ENCODE data around the gene JSRP1.
A peak's percentile ranks its signal among the peaks of the same experiment; 100 is the strongest.

Gene JSRP1

DNA sequence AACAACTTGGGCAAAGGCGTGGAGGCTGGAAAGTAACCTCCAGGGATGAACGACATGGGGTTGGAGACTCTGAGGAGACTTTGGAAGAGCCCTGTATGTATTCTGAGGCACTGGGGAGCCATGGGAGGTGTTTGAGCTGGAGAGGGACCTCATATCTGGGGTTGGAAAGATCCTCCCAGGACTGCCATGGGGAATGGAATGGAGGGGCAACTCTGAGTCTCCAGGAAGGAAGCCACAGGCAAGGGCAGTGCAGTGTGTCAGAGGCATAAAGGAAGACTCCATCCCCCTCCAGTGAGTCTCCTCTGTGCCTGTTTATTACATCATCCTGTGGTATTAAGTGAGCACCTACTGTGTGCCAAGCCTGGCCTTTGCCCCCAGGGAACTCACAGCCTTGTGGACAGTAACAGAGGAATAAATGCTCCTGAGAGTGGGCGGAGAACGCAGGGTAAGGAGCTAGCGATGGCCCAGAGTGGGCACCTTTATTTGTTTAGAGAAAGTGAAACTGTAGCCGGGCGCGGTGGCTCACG lies 18.0 kb upstream of the JSRP1 start:
- H3K9ac ChIP-seq (ENCODE audit: low read depth in 1 of 2, low read length in 2 of 2): peak overlapping the region in 1 of 2 donors; percentile 34

DNA sequence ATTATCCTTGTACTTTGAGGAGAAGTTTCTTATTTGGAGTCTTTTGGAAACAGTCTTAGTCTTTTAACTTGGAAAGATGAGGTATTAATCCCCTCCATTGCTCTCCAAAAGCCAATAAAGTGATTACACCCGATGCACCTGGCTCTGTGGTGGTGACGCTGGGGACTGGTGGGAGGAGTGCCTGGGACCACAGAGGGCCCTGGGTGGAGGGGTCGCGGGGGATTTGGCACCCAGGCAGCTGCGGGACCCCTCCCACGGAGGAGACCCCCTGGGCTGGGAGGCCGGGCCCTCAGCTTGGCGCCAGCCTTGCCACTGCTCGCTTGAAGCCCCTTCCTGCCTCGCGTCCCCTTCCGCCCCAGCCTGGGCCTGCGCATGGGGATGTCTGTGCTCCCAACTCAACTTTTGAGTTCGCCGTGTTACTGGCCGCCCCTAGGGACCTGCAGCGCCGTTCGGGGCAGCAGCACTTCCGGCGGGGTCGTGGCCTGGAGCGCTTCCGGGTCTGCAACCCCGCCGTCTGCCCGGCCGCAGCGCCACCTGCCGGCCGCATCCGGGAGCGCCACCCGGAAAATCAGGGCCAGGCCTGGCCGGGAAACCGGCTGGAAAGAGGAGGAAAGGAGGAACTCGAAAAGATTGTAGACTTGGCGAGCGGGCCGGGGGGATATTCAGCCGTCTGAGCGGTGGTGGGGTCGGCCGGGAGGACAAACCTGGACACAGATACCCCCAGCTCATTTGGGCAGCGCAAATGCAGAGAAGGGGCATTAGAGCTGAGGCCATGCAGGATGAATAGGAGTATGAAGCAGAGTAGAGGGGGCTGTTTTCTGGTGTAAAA lies 17.4 kb upstream of the JSRP1 start:
- H3K4me1 ChIP-seq (ENCODE audit: control insufficient read depth in 2 of 2, insufficient read depth in 2 of 2, low read length in 2 of 2): peaks cover 36 to 52% of the 10 kb centered on the region in 2 donors

More for the DNA sequence above, 18.0 kb upstream of the JSRP1 start:
- no peaks in the 10 kb centered on the region for H3K27me3 ChIP-seq (ENCODE audit: control insufficient read depth in 2 of 2, insufficient read depth in 2 of 2, low read length in 2 of 2)
- peaks cover 36 to 53% of the 10 kb centered on the region in 2 donors for H3K4me1 ChIP-seq (ENCODE audit: control insufficient read depth in 2 of 2, insufficient read depth in 2 of 2, low read length in 2 of 2)
- H3K27ac ChIP-seq (ENCODE audit: low read depth in 2 of 2, low read length in 2 of 2): peak overlapping the region; percentile 78 to 82
- no peaks in the 10 kb centered on the region for H3K9me3 ChIP-seq (ENCODE audit: control insufficient read depth in 2 of 2, low read length in 2 of 2)
- peak overlapping the region in 1 of 2 donors; percentile 15 for H3K4me3 ChIP-seq (ENCODE audit: low read length in 2 of 2)
- peaks cover 11 to 16% of the 10 kb centered on the region in 2 donors for H3K36me3 ChIP-seq (ENCODE audit: control insufficient read depth in 2 of 2, insufficient read depth in 2 of 2, low read length in 2 of 2)

DNA sequence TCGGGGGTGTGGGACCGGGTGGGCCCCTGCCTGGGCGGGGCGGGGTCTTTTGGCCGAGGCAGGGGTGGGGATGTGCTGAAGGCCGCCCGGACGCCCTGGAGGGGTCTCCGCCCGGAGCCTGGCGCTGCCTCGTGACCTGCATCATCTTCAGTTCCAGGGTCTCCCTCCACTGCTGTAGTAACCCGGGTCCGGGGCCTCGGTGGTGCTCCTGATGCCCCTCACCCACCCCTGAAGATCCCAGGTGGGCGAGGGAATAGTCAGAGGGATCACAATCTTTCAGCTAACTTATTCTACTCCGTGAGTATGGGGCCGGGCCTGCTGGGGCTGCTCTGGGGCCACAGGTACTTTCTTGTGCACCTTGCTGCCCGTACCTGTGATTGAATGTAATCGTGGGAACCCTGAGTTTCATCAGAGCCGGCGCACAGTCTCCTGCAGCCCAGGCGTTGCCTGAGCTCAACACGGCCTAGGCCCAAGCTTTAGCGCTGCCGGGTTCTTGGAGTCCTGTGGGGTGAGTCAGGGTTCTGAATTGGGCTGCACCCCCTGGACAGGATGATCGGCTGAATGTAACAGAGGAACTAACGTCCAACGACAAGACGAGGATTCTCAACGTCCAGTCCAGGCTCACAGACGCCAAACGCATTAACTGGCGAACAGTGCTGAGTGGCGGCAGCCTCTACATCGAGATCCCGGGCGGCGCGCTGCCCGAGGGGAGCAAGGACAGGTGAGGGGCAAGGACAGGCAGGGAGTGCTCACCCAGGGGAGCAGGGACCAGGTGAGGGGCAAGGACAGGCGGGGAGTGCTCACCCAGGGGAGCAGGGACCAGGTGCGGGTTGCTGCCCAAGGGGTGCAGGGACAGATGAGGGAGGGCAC lies 15.3 kb upstream of the JSRP1 start:
- Histone ChIP-seq H3K27ac (ENCODE audit: low read depth in 2 of 2, low read length in 2 of 2) (peak overlapping the region; percentile 97 to 99), H3K4me1 (ENCODE audit: control insufficient read depth in 2 of 2, insufficient read depth in 2 of 2, low read length in 2 of 2) (peaks cover 42 to 56% of the 10 kb centered on the region in 2 donors), H3K9ac (ENCODE audit: low read depth in 1 of 2, low read length in 2 of 2) (peak overlapping the region; percentile 70 to 99), H3K36me3 (ENCODE audit: control insufficient read depth in 2 of 2, insufficient read depth in 2 of 2, low read length in 2 of 2) (peaks cover 11 to 16% of the 10 kb centered on the region in 2 donors), H3K9me3 (ENCODE audit: control insufficient read depth in 2 of 2, low read length in 2 of 2) (no peaks in the 10 kb centered on the region), H3K4me3 (ENCODE audit: low read length in 2 of 2) (peak overlapping the region; percentile 91 to 98), H3K27me3 (ENCODE audit: control insufficient read depth in 2 of 2, insufficient read depth in 2 of 2, low read length in 2 of 2) (no peaks in the 10 kb centered on the region)

More for the DNA sequence above, 17.4 kb upstream of the JSRP1 start:
- Histone ChIP-seq H3K27ac (ENCODE audit: low read depth in 2 of 2, low read length in 2 of 2) (peak overlapping the region; percentile 78 to 82), H3K4me3 (ENCODE audit: low read length in 2 of 2) (peak overlapping the region in 1 of 2 donors; percentile 48), H3K27me3 (ENCODE audit: control insufficient read depth in 2 of 2, insufficient read depth in 2 of 2, low read length in 2 of 2) (no peaks in the 10 kb centered on the region), H3K36me3 (ENCODE audit: control insufficient read depth in 2 of 2, insufficient read depth in 2 of 2, low read length in 2 of 2) (peaks cover 11 to 16% of the 10 kb centered on the region in 2 donors), H3K9ac (ENCODE audit: low read depth in 1 of 2, low read length in 2 of 2) (peak overlapping the region in 1 of 2 donors; percentile 65), H3K9me3 (ENCODE audit: control insufficient read depth in 2 of 2, low read length in 2 of 2) (no peaks in the 10 kb centered on the region)

DNA sequence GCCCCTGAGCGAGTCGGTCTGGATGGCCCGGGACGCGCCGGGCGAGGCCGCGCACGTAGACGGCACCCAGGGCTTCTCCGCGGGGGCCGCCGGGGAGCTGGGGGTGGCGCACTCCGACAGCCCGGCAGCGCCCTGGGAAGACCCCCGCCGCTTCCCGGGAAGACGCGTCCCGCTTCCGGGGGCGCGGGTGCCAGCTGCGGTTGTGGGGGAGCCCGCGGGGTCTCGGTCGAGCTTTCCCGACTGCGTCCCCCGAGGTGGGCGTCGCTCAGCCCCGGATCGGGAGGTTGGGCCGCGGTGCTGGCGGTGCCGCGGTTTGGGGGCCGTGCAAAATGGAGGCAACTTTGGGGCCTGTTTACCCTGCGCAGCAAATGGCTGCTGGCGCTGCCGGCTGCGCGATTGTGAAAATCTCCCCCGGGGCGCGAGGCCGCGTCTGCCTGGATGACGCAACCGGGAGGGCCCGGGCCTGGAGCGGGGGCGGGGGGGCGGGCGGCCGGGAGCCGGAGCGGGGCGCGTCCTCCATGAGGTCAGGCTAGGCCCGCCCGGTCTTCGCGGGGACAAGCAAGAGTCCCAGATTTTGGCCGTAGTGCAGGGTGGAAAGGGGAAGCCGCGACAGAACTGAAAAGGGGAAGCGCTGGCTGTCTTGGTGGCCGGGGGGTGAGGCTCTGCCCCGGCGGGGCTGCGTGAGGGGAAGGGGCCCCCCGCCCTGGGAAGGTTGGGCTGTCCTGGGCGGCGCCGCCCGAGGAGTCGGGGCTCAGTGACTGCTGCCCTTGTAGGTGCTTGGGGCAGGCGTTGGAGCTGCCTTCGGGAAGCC lies 14.4 kb upstream of the JSRP1 start:
- H3K4me3 ChIP-seq (ENCODE audit: low read length in 2 of 2): peak overlapping the region; percentile 91 to 98
- no peaks in the 10 kb centered on the region for H3K27me3 ChIP-seq (ENCODE audit: control insufficient read depth in 2 of 2, insufficient read depth in 2 of 2, low read length in 2 of 2)
- no peaks in the 10 kb centered on the region for H3K9me3 ChIP-seq (ENCODE audit: control insufficient read depth in 2 of 2, low read length in 2 of 2)
- peaks cover 46 to 52% of the 10 kb centered on the region in 2 donors for H3K4me1 ChIP-seq (ENCODE audit: control insufficient read depth in 2 of 2, insufficient read depth in 2 of 2, low read length in 2 of 2)
- H3K9ac ChIP-seq (ENCODE audit: low read depth in 1 of 2, low read length in 2 of 2): peak overlapping the region; percentile 91 to 99
- peaks cover 11 to 16% of the 10 kb centered on the region in 2 donors for H3K36me3 ChIP-seq (ENCODE audit: control insufficient read depth in 2 of 2, insufficient read depth in 2 of 2, low read length in 2 of 2)
- H3K27ac ChIP-seq (ENCODE audit: low read depth in 2 of 2, low read length in 2 of 2): peak overlapping the region; percentile 97 to 99

DNA sequence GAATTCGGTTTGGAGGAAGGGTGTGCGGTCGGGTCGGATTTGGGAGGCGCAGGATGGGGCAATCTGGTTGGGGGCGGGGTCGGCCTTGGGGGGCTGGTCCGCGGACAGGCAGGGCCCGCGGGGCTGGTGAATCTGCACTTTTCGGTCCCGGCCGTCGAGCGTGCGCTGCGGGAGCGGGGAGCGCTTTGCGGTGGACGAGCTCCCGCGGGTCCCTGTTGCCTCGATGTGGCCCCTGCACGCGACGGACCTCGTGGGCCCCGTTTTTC lies 13.9 kb upstream of the JSRP1 start:
- no peaks in the 10 kb centered on the region for H3K9me3 ChIP-seq (ENCODE audit: control insufficient read depth in 2 of 2, low read length in 2 of 2)
- H3K36me3 ChIP-seq (ENCODE audit: control insufficient read depth in 2 of 2, insufficient read depth in 2 of 2, low read length in 2 of 2): peaks cover 11 to 16% of the 10 kb centered on the region in 2 donors
- H3K4me3 ChIP-seq (ENCODE audit: low read length in 2 of 2): peak overlapping the region; percentile 91 to 98
- H3K4me1 ChIP-seq (ENCODE audit: control insufficient read depth in 2 of 2, insufficient read depth in 2 of 2, low read length in 2 of 2): peaks cover 40 to 47% of the 10 kb centered on the region in 2 donors
- H3K9ac ChIP-seq (ENCODE audit: low read depth in 1 of 2, low read length in 2 of 2): peak overlapping the region; percentile 91 to 99
- H3K27me3 ChIP-seq (ENCODE audit: control insufficient read depth in 2 of 2, insufficient read depth in 2 of 2, low read length in 2 of 2): no peaks in the 10 kb centered on the region
- H3K27ac ChIP-seq (ENCODE audit: low read depth in 2 of 2, low read length in 2 of 2): peak overlapping the region; percentile 97 to 99

DNA sequence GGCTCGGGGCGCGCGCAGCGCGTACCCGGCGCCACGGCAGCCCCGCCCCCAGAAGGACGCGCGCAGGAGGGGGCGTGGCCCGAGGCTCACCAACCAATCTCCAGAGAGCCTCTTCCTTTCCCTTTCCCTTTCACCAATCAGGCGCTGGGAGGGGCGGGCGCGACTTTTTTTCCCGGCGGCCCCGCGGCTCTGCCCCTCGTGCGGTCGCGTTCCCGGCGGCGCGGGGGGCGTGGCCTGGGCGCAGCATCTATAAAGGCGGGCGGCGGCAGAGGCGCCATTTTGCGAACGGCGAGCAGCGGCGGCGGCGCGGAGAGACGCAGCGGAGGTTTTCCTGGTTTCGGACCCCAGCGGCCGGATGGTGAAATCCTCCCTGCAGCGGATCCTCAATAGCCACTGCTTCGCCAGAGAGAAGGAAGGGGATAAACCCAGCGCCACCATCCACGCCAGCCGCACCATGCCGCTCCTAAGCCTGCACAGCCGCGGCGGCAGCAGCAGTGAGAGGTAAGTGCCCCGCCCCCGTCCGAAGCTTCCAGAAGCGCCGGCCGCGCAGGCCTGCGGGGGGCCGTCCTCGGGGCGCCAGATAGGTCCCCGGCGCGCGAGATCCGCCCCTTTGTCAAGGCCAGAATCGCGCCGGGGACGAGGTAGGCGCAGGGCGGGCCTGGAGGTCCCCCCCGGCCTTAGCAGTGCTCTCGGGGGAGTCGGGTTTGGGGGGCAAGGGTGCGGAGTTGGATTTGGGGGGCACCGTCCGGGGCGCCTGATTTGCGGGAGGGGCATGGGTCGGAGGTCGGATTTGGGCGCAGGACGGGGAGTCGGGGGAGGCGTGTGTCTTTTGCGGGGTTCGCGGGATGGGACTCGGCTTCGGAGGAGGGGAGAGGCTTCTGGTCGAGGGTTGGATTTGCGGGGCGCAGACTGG lies 13.3 kb upstream of the JSRP1 start:
- Histone ChIP-seq H3K27ac (ENCODE audit: low read depth in 2 of 2, low read length in 2 of 2) (peak overlapping the region; percentile 97 to 99), H3K4me3 (ENCODE audit: low read length in 2 of 2) (peak overlapping the region; percentile 91 to 98), H3K36me3 (ENCODE audit: control insufficient read depth in 2 of 2, insufficient read depth in 2 of 2, low read length in 2 of 2) (peaks cover 11 to 16% of the 10 kb centered on the region in 2 donors), H3K27me3 (ENCODE audit: control insufficient read depth in 2 of 2, insufficient read depth in 2 of 2, low read length in 2 of 2) (no peaks in the 10 kb centered on the region), H3K9ac (ENCODE audit: low read depth in 1 of 2, low read length in 2 of 2) (peak overlapping the region; percentile 91 to 99), H3K9me3 (ENCODE audit: control insufficient read depth in 2 of 2, low read length in 2 of 2) (no peaks in the 10 kb centered on the region), H3K4me1 (ENCODE audit: control insufficient read depth in 2 of 2, insufficient read depth in 2 of 2, low read length in 2 of 2) (peaks cover 38 to 44% of the 10 kb centered on the region in 2 donors)

DNA sequence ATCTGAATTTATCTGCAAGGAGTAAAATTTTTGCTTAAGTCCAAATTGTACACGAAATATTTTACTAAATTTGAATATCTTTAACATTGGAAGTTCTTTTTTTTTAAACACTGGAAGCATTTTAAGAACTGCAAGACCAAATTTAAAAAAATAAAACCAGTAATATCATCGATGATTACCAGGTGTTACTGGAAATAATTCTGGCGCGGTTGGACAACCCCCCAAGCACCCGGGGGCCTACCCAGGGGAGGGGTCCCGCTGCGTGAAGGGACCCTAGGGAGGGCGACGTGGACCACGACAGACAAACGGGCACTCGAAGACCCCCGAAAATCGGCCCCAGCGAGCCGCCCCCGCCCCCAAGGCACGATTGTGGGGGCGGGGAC lies 12.6 kb upstream of the JSRP1 start:
- H3K9ac ChIP-seq (ENCODE audit: low read depth in 1 of 2, low read length in 2 of 2): peak overlapping the region; percentile 70 to 72
- peaks cover 11 to 14% of the 10 kb centered on the region in 2 donors for H3K36me3 ChIP-seq (ENCODE audit: control insufficient read depth in 2 of 2, insufficient read depth in 2 of 2, low read length in 2 of 2)
- no peaks in the 10 kb centered on the region for H3K27me3 ChIP-seq (ENCODE audit: control insufficient read depth in 2 of 2, insufficient read depth in 2 of 2, low read length in 2 of 2)
- H3K27ac ChIP-seq (ENCODE audit: low read depth in 2 of 2, low read length in 2 of 2): peak overlapping the region; percentile 54 to 67
- peaks cover 34 to 38% of the 10 kb centered on the region in 2 donors for H3K4me1 ChIP-seq (ENCODE audit: control insufficient read depth in 2 of 2, insufficient read depth in 2 of 2, low read length in 2 of 2)
- peak overlapping the region; percentile 81 for H3K4me3 ChIP-seq (ENCODE audit: low read length in 2 of 2)
- H3K9me3 ChIP-seq (ENCODE audit: control insufficient read depth in 2 of 2, low read length in 2 of 2): no peaks in the 10 kb centered on the region

DNA sequence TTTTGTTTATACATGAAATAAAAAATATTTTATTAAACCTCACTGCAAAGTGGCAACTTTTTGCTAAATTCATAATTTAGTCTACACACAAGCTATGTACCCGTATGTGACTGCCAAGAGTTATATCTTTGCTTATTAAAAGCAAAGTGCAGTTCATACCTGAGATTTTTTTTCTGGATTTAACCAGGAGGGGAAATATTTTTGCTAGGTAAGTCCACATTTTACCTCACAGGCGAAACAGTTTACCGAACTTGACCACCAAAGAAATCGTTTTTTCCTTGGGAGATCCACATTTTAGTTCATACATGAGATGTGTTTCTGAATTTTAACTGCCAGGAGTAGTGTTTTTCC lies 12.2 kb upstream of the JSRP1 start:
- H3K9ac ChIP-seq (ENCODE audit: low read depth in 1 of 2, low read length in 2 of 2): no peak overlapping the region
- peaks cover 32 to 34% of the 10 kb centered on the region in 2 donors for H3K4me1 ChIP-seq (ENCODE audit: control insufficient read depth in 2 of 2, insufficient read depth in 2 of 2, low read length in 2 of 2)
- H3K27ac ChIP-seq (ENCODE audit: low read depth in 2 of 2, low read length in 2 of 2): no peak overlapping the region
- H3K9me3 ChIP-seq (ENCODE audit: control insufficient read depth in 2 of 2, low read length in 2 of 2): no peaks in the 10 kb centered on the region
- no peaks in the 10 kb centered on the region for H3K27me3 ChIP-seq (ENCODE audit: control insufficient read depth in 2 of 2, insufficient read depth in 2 of 2, low read length in 2 of 2)
- H3K36me3 ChIP-seq (ENCODE audit: control insufficient read depth in 2 of 2, insufficient read depth in 2 of 2, low read length in 2 of 2): peaks cover 11 to 14% of the 10 kb centered on the region in 2 donors
- peak overlapping the region; percentile 81 for H3K4me3 ChIP-seq (ENCODE audit: low read length in 2 of 2)

All from mucosa of rectum (tissue), 2 donors.